Smooth muscle cell of bladder (primary cell): ENCODE results near the gene FMO1. TPM values are rescaled to one million over a fixed set of nuclear protein-coding genes. Genes with fewer than 3 reads are reported as not detected.

Source experiments
- total RNA-seq: library from RNA; depleted of rRNA; stranded (reverse); fragments of >200 nt; gene quantifications from 2 replicates; pipeline ENCODE4 v1.2.3, GENCODE V29; 2014

FMO1 gene
- total RNA-seq = 0.14 and 0.37 TPM in 2 replicates

GRCh38 chr1:171248302-171248701 is at the start of gene FMO1:
Gene FMO1, plus strand, starts transcription at chr1:171248494. Its CDS starts 9,594 bp downstream, at chr1:171258088.

DNA sequence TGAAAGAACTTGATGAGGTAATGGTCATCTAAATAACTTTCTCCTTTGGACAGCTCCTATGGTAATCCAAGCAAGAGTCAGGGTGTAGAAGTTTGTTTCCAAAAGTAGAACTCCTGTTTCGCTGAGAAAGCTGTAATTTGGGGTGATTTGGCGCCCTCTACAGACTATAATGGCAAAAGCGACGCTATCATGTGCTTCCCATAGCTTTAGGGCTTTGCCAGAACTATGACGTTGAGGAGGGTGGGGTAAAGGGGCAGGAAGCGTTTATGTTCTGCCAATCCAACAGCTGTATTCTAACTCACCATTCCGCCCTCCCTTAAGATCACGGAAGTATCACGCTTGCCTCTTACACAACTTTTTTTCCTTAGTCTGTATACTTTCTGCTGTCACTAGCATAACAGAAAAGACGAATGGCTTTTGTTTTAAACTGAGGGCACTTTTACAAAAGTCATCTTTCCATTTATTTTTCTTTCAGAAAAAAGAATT is 65.6 kb downstream of the FMO1 start, which contains the start of gene FMO4:
Gene FMO4, plus strand, starts transcription at position 349 of the 486 bp plus-strand sequence. CDS start 5,643 bp downstream, outside the sequence.

Other genes starting within 250 kb of the FMO1 start
- 0.37 and 0.57 TPM in 2 replicates for gene FMO3, start 157.6 kb upstream of the FMO1 start, total RNA-seq
- 0.28 and 1.9 TPM in 2 replicates for gene FMO2, start 63.2 kb upstream of the FMO1 start, total RNA-seq
- gene FMO4, start 65.7 kb downstream of the FMO1 start, total RNA-seq = 1.7 and 2.5 TPM in 2 replicates
- 26.2 and 34.9 TPM in 2 replicates for gene PRRC2C, start 237.0 kb downstream of the FMO1 start, total RNA-seq